SU-DHL-6 (cell line): ENCODE results near the gene SLC6A7.

ENCODE experiments used
- H2AFZ ChIP-seq: fragments of 200-600 bp; sonication (generic); 2 replicates; pipeline ENCODE4 v1.6.1; 2014; ENCODE audit warnings: low read depth, mild to moderate bottlenecking, moderate library complexity, mixed read lengths, antibody characterized with exemption, low read length; ENCODE audit not compliant: severe bottlenecking
- H3F3A ChIP-seq: fragments of 200-600 bp; shearing (Covaris generic); 2 replicates; pipeline ENCODE4 v1.6.0; 2016; ENCODE audit warnings: antibody characterized with exemption, mild to moderate bottlenecking; ENCODE audit not compliant: insufficient read depth
- H3K27ac ChIP-seq: fragments of 200-600 bp; sonication (generic); 2 replicates; pipeline ENCODE4 v1.5.1; 2016; ENCODE audit warnings: low read depth, mild to moderate bottlenecking, low read length, moderate library complexity, mixed read lengths
- H3K27me3 ChIP-seq: fragments of 200-600 bp; sonication (generic), shearing (Covaris generic); 2 replicates; pipeline ENCODE4 v1.6.0; 2014; ENCODE audit warnings: mild to moderate bottlenecking, low read length
- H3K36me3 ChIP-seq: fragments of 200-600 bp; sonication (generic); 2 replicates; pipeline ENCODE4 v1.6.1; 2014; ENCODE audit warnings: mild to moderate bottlenecking, low read length, mixed read lengths
- H3K4me2 ChIP-seq: fragments of 300-600, 200-600 bp; shearing (Covaris generic), sonication (generic); 2 replicates; pipeline ENCODE4 v1.6.0; 2014; ENCODE audit warnings: low read length, low read depth, mild to moderate bottlenecking; ENCODE audit not compliant: poor library complexity, severe bottlenecking
- H3K4me3 ChIP-seq: fragments of 200-600 bp; sonication (generic); 2 replicates; pipeline ENCODE4 v1.5.1; 2014; ENCODE audit warnings: antibody characterized with exemption, low read length, mild to moderate bottlenecking, mixed read lengths; ENCODE audit not compliant: insufficient read depth, poor library complexity, severe bottlenecking
- H3K79me2 ChIP-seq: fragments of 200-600 bp; sonication (generic); 2 replicates; pipeline ENCODE4 v1.6.1; 2014; ENCODE audit warnings: mild to moderate bottlenecking, low read length, moderate library complexity; ENCODE audit not compliant: insufficient read depth
- H3K9ac ChIP-seq: fragments of 200-600 bp; sonication (generic); 2 replicates; pipeline ENCODE4 v1.7.0; 2014; ENCODE audit warnings: mild to moderate bottlenecking, low read length
- H3K9me2 ChIP-seq: fragments of 200-600 bp; sonication (generic); replicated peaks from 2 replicates; pipeline ENCODE4 v1.6.1; 2014; ENCODE audit warnings: low read length; ENCODE audit not compliant: insufficient read depth
- H3K9me3 ChIP-seq: fragments of 200-600 bp; sonication (generic); 2 replicates; pipeline ENCODE4 v1.6.1; 2014; ENCODE audit warnings: low read length, mixed read lengths; ENCODE audit not compliant: insufficient read depth
- H4K20me1 ChIP-seq: fragments of 200-600 bp; sonication (generic); 2 replicates; pipeline ENCODE4 v1.6.1; 2014; ENCODE audit warnings: low read depth, mild to moderate bottlenecking, antibody characterized with exemption, low read length, moderate library complexity, mixed read lengths
- CTCF ChIP-seq: fragments of 200-600 bp; sonication (generic); IDR thresholded peaks from one replicate; pipeline ENCODE4 v1.5.1; 2017; ENCODE audit warnings: antibody characterized with exemption, mild to moderate bottlenecking, low read length, moderate library complexity; ENCODE audit not compliant: insufficient read depth, poor library complexity, severe bottlenecking
- EZH2phosphoT487 ChIP-seq: fragments of 200-600 bp; sonication (generic), shearing (Covaris generic); conservative IDR thresholded peaks from 2 replicates; pipeline ENCODE4 v1.6.1; 2018; ENCODE audit warnings: mild to moderate bottlenecking, antibody characterized with exemption, low read length, moderate library complexity, mixed read lengths

SLC6A7 gene

DNA sequence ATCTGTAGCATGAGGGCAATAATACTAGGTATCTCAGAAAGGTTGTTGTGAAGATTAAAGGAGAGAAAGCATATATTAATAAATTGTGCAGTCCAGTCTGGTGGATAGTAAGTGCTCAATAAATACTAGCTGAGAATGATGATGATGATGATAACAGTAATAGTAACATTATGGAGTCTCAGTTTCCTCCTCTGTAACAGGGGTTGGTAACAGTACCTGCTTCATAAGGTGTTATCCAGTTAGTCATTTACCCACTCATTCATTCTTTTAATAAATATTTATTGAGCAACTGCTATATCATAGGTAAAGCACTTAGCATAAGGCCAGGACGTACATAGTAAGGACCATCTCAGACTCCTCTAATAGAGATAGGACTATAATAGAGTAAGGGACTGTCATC is 7.6 kb downstream of the SLC6A7 start:
- Histone ChIP-seq H2AFZ (no peak overlapping the region), H3K27me3 (no peaks in the 10 kb centered on the region), H3K4me2 (no peak overlapping the region), H3K9ac (no peak overlapping the region), H3K4me3 (no peak overlapping the region), H3K79me2 (no peaks in the 10 kb centered on the region), H3F3A (no peaks in the 10 kb centered on the region), H3K9me2 (no peaks in the 10 kb centered on the region), H3K27ac (no peak overlapping the region), H3K9me3 (no peaks in the 10 kb centered on the region), H4K20me1 (no peaks in the 10 kb centered on the region), H3K36me3 (no peaks in the 10 kb centered on the region)
- TF ChIP-seq CTCF: no peak
- TF ChIP-seq EZH2phosphoT487: no peak

- H4K20me1 ChIP-seq: no peaks in the 10 kb centered on the region
- H3K27ac ChIP-seq: no peak overlapping the region
- no peaks in the 10 kb centered on the region for H3K27me3 ChIP-seq
- no peaks in the 10 kb centered on the region for H3F3A ChIP-seq
- TF ChIP-seq CTCF: no peak
- TF ChIP-seq EZH2phosphoT487: no peak
- H3K4me3 ChIP-seq: no peak overlapping the region
- no peaks in the 10 kb centered on the region for H3K9me3 ChIP-seq
- H3K36me3 ChIP-seq: no peaks in the 10 kb centered on the region
- H3K79me2 ChIP-seq: no peaks in the 10 kb centered on the region
- no peak overlapping the region for H3K4me2 ChIP-seq
- H3K9me2 ChIP-seq: no peaks in the 10 kb centered on the region
- no peak overlapping the region for H2AFZ ChIP-seq
- no peak overlapping the region for H3K9ac ChIP-seq
Observed at GRCh38 chr5:150202501-150202900, 12.6 kb downstream of the SLC6A7 start.

DNA sequence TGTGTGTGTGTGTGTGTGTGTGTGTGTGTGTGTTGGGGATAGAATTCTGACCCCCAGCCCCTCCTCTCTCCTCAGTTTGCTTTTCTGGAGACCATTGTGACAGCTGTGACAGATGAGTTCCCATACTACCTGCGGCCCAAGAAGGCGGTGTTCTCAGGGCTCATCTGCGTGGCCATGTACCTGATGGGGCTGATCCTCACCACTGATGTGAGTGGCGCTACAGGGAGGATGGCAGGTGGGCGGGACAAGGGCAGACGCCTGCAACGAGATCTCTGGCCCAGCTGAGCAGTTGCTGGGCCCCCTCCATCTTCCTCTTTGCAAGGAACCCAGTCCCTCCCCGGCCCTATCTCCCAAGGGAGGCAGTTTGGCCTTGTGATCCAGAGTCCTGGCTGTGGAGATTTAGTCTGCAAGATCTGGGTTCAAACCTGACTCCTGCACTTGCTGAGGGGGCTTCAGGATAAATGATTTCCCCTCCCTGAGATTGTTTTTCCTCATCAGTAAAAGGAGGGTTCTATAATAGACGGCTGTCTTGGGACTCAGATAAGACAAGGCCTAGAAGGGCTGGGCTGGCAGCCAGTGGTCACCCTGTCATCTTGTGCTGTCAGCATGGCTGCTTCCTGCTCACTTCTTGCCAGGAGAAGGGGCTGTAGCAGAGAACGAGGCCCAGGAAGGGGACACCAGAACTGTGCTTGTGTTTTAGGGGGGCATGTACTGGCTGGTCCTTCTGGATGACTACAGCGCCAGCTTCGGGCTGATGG is 14.1 kb downstream of the SLC6A7 start:
- H4K20me1 ChIP-seq: no peaks in the 10 kb centered on the region
- H3K4me3 ChIP-seq: no peak overlapping the region
- no peaks in the 10 kb centered on the region for H3K27me3 ChIP-seq
- H3K9me2 ChIP-seq: no peaks in the 10 kb centered on the region
- no peak overlapping the region for H2AFZ ChIP-seq
- no peaks in the 10 kb centered on the region for H3K36me3 ChIP-seq
- TF ChIP-seq CTCF: no peak
- no peak for TF ChIP-seq EZH2phosphoT487
- no peak overlapping the region for H3K4me2 ChIP-seq
- no peak overlapping the region for H3K9ac ChIP-seq
- H3K79me2 ChIP-seq: no peaks in the 10 kb centered on the region
- H3K9me3 ChIP-seq: no peaks in the 10 kb centered on the region
- no peaks in the 10 kb centered on the region for H3F3A ChIP-seq
- H3K27ac ChIP-seq: no peak overlapping the region

DNA sequence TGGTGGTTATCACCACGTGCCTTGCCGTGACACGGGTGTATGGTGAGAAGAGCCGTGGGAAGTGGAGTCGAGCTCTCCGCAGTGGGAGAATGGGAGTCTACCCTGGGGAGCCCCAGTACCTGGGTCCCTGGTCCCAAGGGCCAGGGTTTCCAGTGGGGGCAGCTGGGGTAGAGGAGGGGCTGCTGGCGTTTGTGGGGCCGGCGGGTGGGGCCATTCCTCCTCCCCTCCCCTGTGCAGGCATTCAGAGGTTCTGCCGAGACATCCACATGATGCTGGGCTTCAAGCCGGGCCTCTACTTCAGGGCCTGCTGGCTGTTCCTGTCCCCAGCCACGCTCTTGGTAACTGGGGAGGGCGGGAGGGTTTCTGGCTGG is 14.7 kb downstream of the SLC6A7 start:
- Histone ChIP-seq H3K9me2 (no peaks in the 10 kb centered on the region), H3K9ac (no peak overlapping the region), H4K20me1 (no peaks in the 10 kb centered on the region), H3K27me3 (no peaks in the 10 kb centered on the region), H3K79me2 (no peaks in the 10 kb centered on the region), H3K9me3 (no peaks in the 10 kb centered on the region), H2AFZ (no peak overlapping the region), H3K27ac (no peak overlapping the region), H3K4me3 (no peak overlapping the region), H3K4me2 (no peak overlapping the region), H3K36me3 (no peaks in the 10 kb centered on the region), H3F3A (no peaks in the 10 kb centered on the region)
- TF ChIP-seq EZH2phosphoT487 (no peak), CTCF (no peak)
